OCI-LY3 (cell line): ENCODE measurements around the gene CNP.

Experiments
- EZH2phosphoT487 ChIP-seq: fragments of 200-600 bp; shearing (Covaris generic); IDR thresholded peaks from 2 replicates; pipeline ENCODE4 v1.6.1; 2018; ENCODE audit warnings: antibody characterized with exemption, mixed run types, low read depth
- TF ChIP-seq, protein P1 (sequence below): fragments of 200-600, 300-600 bp; sonication (generic); IDR thresholded peaks from 2 replicates; pipeline ENCODE4 v1.5.1; 2014; ENCODE audit warnings: antibody characterized with exemption, low read length, low read depth

- TF ChIP-seq, protein P1, sequence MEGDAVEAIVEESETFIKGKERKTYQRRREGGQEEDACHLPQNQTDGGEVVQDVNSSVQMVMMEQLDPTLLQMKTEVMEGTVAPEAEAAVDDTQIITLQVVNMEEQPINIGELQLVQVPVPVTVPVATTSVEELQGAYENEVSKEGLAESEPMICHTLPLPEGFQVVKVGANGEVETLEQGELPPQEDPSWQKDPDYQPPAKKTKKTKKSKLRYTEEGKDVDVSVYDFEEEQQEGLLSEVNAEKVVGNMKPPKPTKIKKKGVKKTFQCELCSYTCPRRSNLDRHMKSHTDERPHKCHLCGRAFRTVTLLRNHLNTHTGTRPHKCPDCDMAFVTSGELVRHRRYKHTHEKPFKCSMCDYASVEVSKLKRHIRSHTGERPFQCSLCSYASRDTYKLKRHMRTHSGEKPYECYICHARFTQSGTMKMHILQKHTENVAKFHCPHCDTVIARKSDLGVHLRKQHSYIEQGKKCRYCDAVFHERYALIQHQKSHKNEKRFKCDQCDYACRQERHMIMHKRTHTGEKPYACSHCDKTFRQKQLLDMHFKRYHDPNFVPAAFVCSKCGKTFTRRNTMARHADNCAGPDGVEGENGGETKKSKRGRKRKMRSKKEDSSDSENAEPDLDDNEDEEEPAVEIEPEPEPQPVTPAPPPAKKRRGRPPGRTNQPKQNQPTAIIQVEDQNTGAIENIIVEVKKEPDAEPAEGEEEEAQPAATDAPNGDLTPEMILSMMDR: no peak
- TF ChIP-seq EZH2phosphoT487: no peak
Observed at GRCh38 chr17:41965694-41966462, 717 bp upstream of the CNP start.
